Medulla oblongata (tissue), 1 donor: ENCODE results near the gene RABGAP1L.
"Not testable (repeated sequence)": the region's sequence is repeated elsewhere in the genome, so short reads cannot be mapped to it uniquely, and the experiment has no call there.

Experiments
- DNase-seq: peaks from one replicate; pipeline ENCODE4 v3.0.0-alpha.2; 2015; ENCODE audit errors: extremely low spot score

RABGAP1L gene

DNA sequence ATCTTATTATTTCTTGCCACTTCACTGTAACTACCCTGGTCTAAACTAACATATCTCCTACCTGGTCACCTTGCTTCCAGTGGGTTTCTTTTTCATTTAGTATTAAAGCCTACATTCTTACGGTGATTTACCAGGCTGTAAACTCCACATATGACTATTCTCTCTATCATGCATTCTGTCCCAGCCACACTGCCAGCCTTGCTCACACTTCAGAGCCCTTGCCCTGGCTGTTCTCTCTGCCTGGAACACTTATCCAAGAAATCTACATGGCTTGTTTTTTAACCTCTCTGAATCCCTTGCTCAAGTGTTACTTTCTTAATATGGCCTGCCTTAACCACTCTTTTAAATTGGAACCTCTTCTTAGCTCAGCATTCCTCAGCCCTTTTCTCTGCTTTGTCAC, 501.2 kb downstream of the RABGAP1L start:
- no peak for DNase-seq

DNA sequence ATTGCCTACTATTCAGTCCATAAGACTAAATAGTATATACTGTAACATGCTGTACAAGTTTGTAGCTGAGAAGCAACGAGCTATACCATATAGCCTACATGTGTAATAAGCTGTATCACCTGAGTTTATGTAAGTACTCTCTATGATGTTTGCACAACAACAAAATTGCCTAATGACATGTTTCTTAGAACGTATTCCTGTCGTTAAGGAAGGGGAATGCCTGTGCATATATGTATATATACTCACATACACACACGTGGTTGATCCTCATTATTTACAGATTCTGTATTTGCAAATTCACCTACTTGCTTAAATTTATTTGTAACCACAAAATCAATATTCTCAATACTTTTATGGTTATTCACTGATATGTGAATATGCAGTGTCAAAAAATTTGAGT, 504.0 kb downstream of the RABGAP1L start:
- DNase-seq, result no peak

DNA sequence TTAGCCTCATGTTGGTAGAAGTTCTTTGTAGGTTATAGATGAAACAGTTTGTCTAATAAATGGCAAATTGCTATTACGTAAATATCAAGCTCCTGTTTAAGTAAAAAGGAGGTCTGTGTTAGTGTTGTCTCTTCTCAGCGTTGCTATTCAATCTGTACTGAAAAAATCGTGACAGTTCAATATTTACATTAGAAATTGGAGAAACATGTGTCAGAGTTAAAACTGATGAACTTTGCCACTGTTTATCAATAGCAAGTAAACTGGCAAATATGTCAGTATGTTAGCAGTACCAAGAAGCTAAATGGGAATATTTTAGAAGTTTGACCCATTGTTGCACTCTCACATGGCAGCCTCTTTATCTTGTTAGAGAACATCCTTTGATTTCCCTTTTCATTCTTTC, 506.9 kb downstream of the RABGAP1L start:
- DNase-seq, result no peak

GRCh38 chr1:174671826-174672225, 512.5 kb downstream of the RABGAP1L start:
- DNase-seq, result no peak

DNA sequence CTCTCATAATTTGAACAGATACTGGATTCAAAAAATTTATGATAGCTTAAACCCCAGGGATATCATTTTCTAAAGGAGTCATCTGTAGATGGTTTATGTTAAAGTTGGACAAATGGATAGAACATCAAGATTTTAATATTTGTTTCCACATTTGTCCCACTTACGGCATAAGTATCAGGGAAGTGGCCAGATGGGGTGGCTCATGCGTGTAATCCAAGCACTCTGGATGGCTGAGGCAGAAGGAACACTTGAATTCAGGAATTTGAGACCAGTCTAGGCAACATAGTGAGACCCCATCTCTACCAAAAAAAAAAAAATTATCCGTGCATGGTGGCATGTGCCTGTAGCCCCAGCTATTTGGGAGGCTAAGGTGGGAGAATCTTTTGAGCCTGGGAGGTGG, 517.5 kb downstream of the RABGAP1L start:
- no peak for DNase-seq

DNA sequence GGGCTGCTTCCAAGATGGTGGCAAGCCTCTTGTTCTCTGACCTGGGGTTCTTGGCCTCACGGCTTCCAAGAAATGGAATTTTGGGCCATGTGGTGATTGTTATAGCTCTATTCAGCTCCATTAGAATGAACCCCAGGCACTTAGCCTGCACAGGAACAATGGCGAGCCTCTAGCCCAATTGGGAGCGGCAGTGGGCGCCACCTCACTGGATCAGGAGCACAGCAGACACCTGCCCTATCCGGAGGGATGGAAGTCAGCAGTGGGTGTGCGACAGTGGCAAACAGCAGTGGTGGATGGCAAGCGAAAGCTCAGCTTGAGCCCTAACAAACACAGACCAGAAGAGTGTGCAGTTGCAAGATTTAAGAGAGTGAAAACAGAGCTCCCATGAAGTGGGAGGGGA, 519.3 kb downstream of the RABGAP1L start:
- no peak for DNase-seq

DNA sequence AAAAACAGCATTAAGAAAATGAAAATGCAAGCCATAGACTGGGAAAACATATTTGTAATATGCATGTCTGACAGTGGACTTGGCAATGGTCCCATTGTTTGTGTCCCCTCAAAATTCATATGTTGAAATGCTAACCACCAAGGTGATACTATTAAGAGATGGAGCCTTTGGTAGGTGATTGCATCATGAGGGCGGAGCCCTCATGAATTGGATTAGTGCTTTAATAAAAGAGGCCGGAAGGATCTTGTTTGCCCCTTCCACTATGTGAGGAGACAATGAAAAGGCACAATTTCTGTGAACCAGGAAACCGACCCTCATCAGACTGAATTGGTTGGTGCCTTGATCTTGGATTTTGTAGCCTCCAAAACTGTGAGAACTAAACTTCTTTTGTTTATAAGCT, 520.8 kb downstream of the RABGAP1L start:
- DNase-seq, result no peak

GRCh38 chr1:174682419-174683008, 523.2 kb downstream of the RABGAP1L start:
- no peak for DNase-seq

- DNase-seq, result no peak
These were observed 526.9 kb downstream of the RABGAP1L start for GRCh38 chr1:174686213-174686612.

- no peak for DNase-seq
These were observed 530.2 kb downstream of the RABGAP1L start for GRCh38 chr1:174689524-174689923.

DNA sequence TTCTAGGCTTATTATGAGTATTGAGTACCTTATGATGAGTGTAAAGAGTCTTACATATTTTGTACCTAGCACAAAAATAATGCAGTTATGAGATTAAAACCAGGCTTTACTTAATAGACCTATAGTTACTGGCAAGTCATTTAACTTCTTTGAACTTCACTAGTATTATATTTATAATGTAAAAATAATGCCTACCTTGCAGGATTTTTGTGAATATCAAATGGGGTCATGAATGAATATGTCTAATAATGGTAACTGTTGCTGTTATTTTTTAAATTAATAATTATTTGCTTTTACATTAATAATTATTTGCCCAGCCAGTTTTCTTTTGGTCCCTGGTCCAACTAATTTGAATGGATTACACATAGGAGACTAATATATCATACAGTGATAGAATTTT, 530.9 kb downstream of the RABGAP1L start:
- no peak for DNase-seq

DNA sequence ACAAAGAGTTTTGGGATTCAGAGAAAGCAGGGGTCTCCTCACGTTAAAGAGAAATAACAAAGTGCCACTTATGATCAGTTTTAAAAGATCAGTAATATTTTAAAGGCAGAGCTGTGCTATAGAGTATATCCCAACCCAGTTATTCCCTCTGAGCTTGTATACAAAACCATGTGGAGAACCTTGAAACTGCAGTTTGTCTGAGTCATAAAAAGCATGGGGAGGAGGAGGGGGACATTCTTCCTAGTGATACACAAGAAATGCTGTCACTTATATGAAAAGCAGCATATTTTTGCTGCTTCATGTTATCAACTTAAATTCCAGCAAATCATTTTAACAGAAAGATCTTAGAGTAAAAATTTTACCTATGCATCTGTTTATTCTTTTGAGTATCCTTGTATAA, 533.0 kb downstream of the RABGAP1L start:
- no peak for DNase-seq

GRCh38 chr1:174693085-174693484, 533.8 kb downstream of the RABGAP1L start:
- DNase-seq, result no peak

GRCh38 chr1:174693539-174693938, 534.2 kb downstream of the RABGAP1L start:
- not testable (repeated sequence) for DNase-seq

DNA sequence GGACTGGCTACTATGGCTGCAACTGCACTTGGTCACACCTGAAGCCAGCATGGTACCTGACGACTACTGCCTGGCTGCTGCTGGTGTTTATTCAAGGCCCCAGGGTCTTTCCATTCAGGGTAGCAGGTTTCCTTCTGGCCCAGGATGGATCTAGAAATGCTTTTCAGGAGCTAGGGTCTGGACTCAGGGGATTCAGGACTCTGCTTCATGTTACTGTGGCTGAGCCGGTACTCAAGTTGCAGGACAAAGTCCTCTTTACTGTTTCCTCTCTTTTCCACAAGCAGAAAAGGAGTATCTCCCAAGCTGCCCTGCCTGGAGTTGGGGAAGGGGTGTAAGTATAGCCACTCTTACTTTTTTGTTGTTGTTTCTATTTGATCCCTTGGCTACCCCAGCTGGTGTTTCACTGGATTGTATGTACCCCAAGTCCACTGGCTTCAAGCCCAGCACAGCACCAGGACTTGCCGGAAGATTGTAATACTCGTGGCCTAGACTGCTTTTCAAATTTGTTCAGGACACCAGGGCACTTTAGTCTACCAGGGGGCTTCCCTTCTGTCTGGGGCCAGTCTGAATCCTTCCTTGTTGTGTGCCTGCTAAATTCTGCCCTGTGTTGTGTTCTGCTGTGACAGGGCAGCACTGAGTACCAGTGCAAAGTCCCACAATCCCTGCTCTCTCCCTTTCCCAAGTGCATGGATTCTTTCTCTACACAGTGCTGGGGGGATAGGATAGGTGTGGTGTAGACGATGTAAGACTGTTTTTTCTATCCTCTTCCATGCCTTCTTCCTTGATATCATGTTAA, 536.9 kb downstream of the RABGAP1L start:
- DNase-seq, result no peak

DNA sequence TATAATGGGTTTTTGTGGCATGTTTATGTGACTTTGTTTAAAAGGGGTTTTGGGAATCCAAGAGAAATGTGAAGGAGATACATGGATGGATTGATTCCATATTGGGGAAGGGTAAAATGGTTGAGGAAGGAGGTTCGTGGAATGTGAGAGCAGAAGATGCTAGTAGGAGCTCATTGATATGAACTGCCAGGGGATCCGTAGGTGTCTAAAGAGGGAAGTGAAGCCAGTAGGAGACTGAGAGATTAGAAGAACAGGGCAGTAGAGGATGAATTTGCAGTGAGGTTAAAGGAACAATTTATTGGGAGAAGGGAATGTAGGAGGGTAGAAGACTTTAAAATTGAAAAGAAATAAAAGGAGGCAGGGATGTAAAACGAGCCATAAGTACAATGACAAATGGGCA, 541.0 kb downstream of the RABGAP1L start:
- no peak for DNase-seq

GRCh38 chr1:174700775-174701174, 541.5 kb downstream of the RABGAP1L start:
- DNase-seq, result no peak

- no peak for DNase-seq
These were observed 542.2 kb downstream of the RABGAP1L start for GRCh38 chr1:174701565-174701964.

DNA sequence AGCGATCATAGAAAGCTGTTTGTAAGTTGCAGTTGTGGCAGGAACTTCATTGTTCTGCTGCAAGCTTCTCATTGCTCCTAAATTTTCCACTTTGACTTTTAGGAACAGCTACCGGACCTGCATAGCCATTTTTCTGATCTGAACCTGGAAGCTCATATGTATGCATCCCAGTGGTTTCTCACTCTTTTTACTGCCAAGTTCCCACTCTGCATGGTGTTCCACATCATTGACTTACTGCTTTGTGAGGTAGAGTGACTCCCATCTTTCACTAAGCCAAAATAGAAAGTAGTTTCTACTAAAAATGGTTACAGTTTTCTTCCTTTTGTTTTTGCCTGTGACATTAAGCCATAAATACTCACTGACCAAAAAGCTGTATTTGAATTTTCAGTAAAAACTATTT, 542.7 kb downstream of the RABGAP1L start:
- DNase-seq, result peak; percentile 34

DNA sequence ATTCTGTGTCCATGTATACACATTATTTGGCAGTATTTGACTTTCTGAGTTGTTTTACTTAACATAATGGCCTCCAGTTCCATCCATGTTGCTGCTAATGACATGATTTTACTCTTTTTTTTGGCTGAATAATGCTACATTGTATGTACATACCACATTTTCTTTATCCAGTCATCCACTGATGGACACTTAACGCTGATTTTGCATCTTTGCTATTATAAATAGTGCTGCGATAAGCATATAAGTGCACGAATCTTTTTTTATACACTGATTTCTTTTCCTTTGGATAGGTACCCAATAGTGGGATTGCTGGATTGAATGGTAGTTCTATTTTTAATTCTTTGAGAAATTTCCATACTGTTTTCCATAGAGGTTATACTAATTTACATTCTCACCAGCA, 544.0 kb downstream of the RABGAP1L start:
- no peak for DNase-seq

- no peak for DNase-seq
These were observed 545.0 kb downstream of the RABGAP1L start for GRCh38 chr1:174704300-174704699.

- DNase-seq, result no peak
These were observed 551.8 kb downstream of the RABGAP1L start for GRCh38 chr1:174710868-174711845.
